Endothelial cell of umbilical vein (primary cell): Measurements from ENCODE around the gene FOXP1. TPM values are rescaled to one million over a fixed set of nuclear protein-coding genes. Genes with fewer than 3 reads are reported as not detected.

ENCODE experiments used
- BruUV-seq: library from RNA; stranded (reverse); fragments of 400-500 nt; replicated peaks from 2 replicates; lab custom pipeline; 2021; lab: Mats Ljungman, UMichigan
- CTCF ChIA-PET: fragments of 300-600, 350-600 bp; sonication (Branson Sonifier 250); formaldehyde crosslinking; loops from one replicate; lab custom pipeline; 2021; ENCODE audit warnings: antibody characterized with exemption, inconsistent platforms; lab: Charles Lee
- POLR2A ChIA-PET: fragments of 300-600, 350-600 bp; sonication (Branson Sonifier 250); formaldehyde crosslinking; loops from one replicate; lab custom pipeline; 2021; ENCODE audit warnings: antibody characterized with exemption, inconsistent platforms; lab: Charles Lee
- DNase-seq: peaks from one replicate; pipeline ENCODE4 v3.0.0-alpha.2; 2011; ENCODE audit warnings: low read depth, low spot score
- FAIRE-seq: peaks from 2 replicates; lab custom pipeline; 2011; peaks lifted over from hg19 to GRCh38; lab: Jason Lieb, UNC
- H2AFZ ChIP-seq: 2 replicates; pipeline ENCODE4 v1.6.0; 2012; ENCODE audit warnings: low read depth, low read length, control low read depth, inconsistent platforms
- H3K27ac ChIP-seq: 2 replicates; pipeline ENCODE4 v1.5.1; 2011; ENCODE audit warnings: low read depth, mild to moderate bottlenecking, control low read depth, low read length, moderate library complexity; ENCODE audit not compliant: insufficient read depth
- H3K27me3 ChIP-seq, 2 experiments: 2 replicates each; pipeline versions ENCODE4 v1.6.0 to v1.6.1; 2011; ENCODE audit warnings: low read length in 2 of 2, mixed read lengths in 1 of 2; ENCODE audit not compliant: control insufficient read depth in 2 of 2, insufficient read depth in 2 of 2
- H3K36me3 ChIP-seq, 2 experiments: 2 replicates in 1 of 2; 3 replicates in 1 of 2; pipeline ENCODE4 v1.5.1; 2011; ENCODE audit warnings: low read length in 2 of 2, mild to moderate bottlenecking in 1 of 2, moderate library complexity in 1 of 2; ENCODE audit not compliant: control insufficient read depth in 2 of 2, insufficient read depth in 2 of 2; ENCODE audit errors: extremely low read depth in 1 of 2
- H3K4me1 ChIP-seq: 3 replicates; pipeline ENCODE4 v1.5.1; 2011; ENCODE audit warnings: mild to moderate bottlenecking, low read length; ENCODE audit not compliant: control insufficient read depth, insufficient read depth; ENCODE audit errors: extremely low read depth
- H3K4me2 ChIP-seq: 2 replicates; pipeline ENCODE4 v1.6.1; 2011; ENCODE audit warnings: low read length, control low read depth, mixed read lengths; ENCODE audit not compliant: insufficient read depth
- H3K4me3 ChIP-seq, 3 experiments: fragments of 200-600 bp in 1 of 3; sonication (generic), shearing (Covaris generic) in 1 of 3; replicated peaks in 1 of 3; 2 replicates each; pipeline ENCODE4 v1.5.1; 2011 to 2016; ENCODE audit warnings: control low read depth in 3 of 3, low read length in 3 of 3, mild to moderate bottlenecking in 2 of 3, inconsistent platforms in 1 of 3, low read depth in 1 of 3, moderate library complexity in 1 of 3; ENCODE audit not compliant: insufficient read depth in 1 of 3
- H3K79me2 ChIP-seq: 2 replicates; pipeline ENCODE4 v1.6.0; 2012; ENCODE audit warnings: low read length, inconsistent platforms; ENCODE audit not compliant: control insufficient read depth, insufficient read depth
- H3K9ac ChIP-seq: replicated peaks from 2 replicates; pipeline ENCODE3; 2011; ENCODE audit warnings: low read length, control low read depth; ENCODE audit not compliant: insufficient read depth; ENCODE audit errors: extremely low read depth
- H3K9me1 ChIP-seq: replicated peaks from 3 replicates; pipeline ENCODE4 v1.6.0; 2011; ENCODE audit warnings: mild to moderate bottlenecking, low read length; ENCODE audit not compliant: control insufficient read depth, insufficient read depth; ENCODE audit errors: extremely low read depth
- H3K9me3 ChIP-seq: replicated peaks from 2 replicates; pipeline ENCODE4 v1.5.1; 2012; ENCODE audit warnings: low read length, inconsistent platforms; ENCODE audit not compliant: control insufficient read depth, insufficient read depth
- H4K20me1 ChIP-seq: replicated peaks from 2 replicates; pipeline ENCODE3; 2011; ENCODE audit warnings: mild to moderate bottlenecking, low read length; ENCODE audit not compliant: control insufficient read depth, insufficient read depth; ENCODE audit errors: extremely low read depth
- CTCF ChIP-seq, 2 donors: IDR thresholded peaks; 1 replicate in 1 of 2; 2 replicates in 1 of 2; pipeline ENCODE4 v1.5.1; 2011; ENCODE audit warnings: low read length in 2 of 2, mild to moderate bottlenecking in 2 of 2, moderate library complexity in 2 of 2, control low read depth in 1 of 2, inconsistent platforms in 1 of 2, low read depth in 1 of 2; ENCODE audit not compliant: insufficient read depth in 1 of 2; ENCODE audit errors: extremely low read depth in 1 of 2
- EZH2 ChIP-seq: IDR thresholded peaks from 2 replicates; pipeline ENCODE4 v1.6.1; 2012; ENCODE audit warnings: borderline replicate concordance, low read depth, mild to moderate bottlenecking, moderate library complexity, low read length, inconsistent platforms; ENCODE audit not compliant: severe bottlenecking
- FOS ChIP-seq: IDR thresholded peaks from 2 replicates; pipeline ENCODE4 v1.6.1; 2011; ENCODE audit warnings: mild to moderate bottlenecking, low read length, moderate library complexity, borderline replicate concordance; ENCODE audit not compliant: insufficient read depth
- GATA2 ChIP-seq: IDR thresholded peaks from 2 replicates; pipeline ENCODE4 v1.7.0; 2011; ENCODE audit warnings: low read depth, mild to moderate bottlenecking, moderate library complexity, mixed read lengths, low read length; ENCODE audit not compliant: insufficient read length, insufficient read depth
- JUN ChIP-seq: IDR thresholded peaks from 2 replicates; pipeline ENCODE4 v1.6.1; 2011; ENCODE audit warnings: borderline replicate concordance, low read depth; ENCODE audit not compliant: insufficient read length, insufficient read depth
- MAX ChIP-seq: IDR thresholded peaks from 2 replicates; pipeline ENCODE4 v1.6.1; 2011; ENCODE audit not compliant: insufficient read depth, insufficient read length
- MYC ChIP-seq: IDR thresholded peaks from one replicate; pipeline ENCODE4 v1.6.1; 2011; ENCODE audit warnings: mild to moderate bottlenecking, low read depth, low read length
- POLR2A ChIP-seq: IDR thresholded peaks from 2 replicates; pipeline ENCODE4 v1.6.1; 2012; ENCODE audit warnings: low read depth, mild to moderate bottlenecking, control low read depth, low read length
- POLR2AphosphoS5 ChIP-seq: IDR thresholded peaks from 2 replicates; pipeline ENCODE4 v1.6.1; 2012; ENCODE audit warnings: low read depth, mild to moderate bottlenecking, control low read depth, low read length, moderate library complexity; ENCODE audit not compliant: insufficient read depth
- dilution Hi-C: fragments of 300-500 bp; cut with MboI; formaldehyde crosslinking; loops from one replicate; pipeline ENCODE4 v1.15.0; 2019; ENCODE audit warnings: low sequenced_read_pairs; ENCODE audit not compliant: extremely low pct_ligation_motif_present
- intact Hi-C: fragments of 100-400 bp; cut with micrococcal nuclease; formaldehyde crosslinking; loops from one replicate; pipeline ENCODE4 v1.10.0; 2022
- polyA plus RNA-seq, 4 experiments: library from polyadenylated mRNA; depleted of rRNA in 3 of 4; stranded (reverse) in 3 of 4; unstranded in 1 of 4; fragments of >200 nt; gene quantifications; 2 replicates each; pipeline versions ENCODE4 v1.2.1 to v1.2.3, GENCODE V29; 2011 to 2012; ENCODE audit warnings: missing spikeins in 1 of 4
- total RNA-seq: library from RNA; stranded (reverse); gene quantifications from 2 replicates; pipeline ENCODE4 v1.2.3, GENCODE V29; 2021

FOXP1 gene
- total and polyA plus RNA-seq, 2 donors (not counting 3 experiments of a cell fraction or from before 2014, with no cell fraction given), result 41.0 to 107 TPM

- TF ChIP-seq POLR2AphosphoS5 (no peak), MAX (no peak), JUN (no peak), FOS (no peak), EZH2 (no peak), POLR2A (no peak), CTCF (IDR thresholded peaks at IDR 0.05; ENCODE audit: extremely low read depth in 1 of 2, insufficient read depth in 1 of 2, low read depth in 1 of 2, low read length in 2 of 2) (no peak), MYC (no peak), GATA2 (no peak)
- ChIA-PET CTCF (no interaction called here), POLR2A (no interaction called here)
- H3K4me3 ChIP-seq, result no peak overlapping the region
- H4K20me1 ChIP-seq, result no peaks in the 10 kb centered on the region
- H3K27me3 ChIP-seq, result no peaks in the 10 kb centered on the region
- intact Hi-C loops, result no loop called here
- no peaks in the 10 kb centered on the region for H3K79me2 ChIP-seq
- H3K9me1 ChIP-seq, result no peaks in the 10 kb centered on the region
- DNase-seq (no peak), FAIRE-seq (no peak)
- dilution Hi-C loops, result no loop called here
- no peaks in the 10 kb centered on the region for H3K4me1 ChIP-seq
- no TSS peak for BruUV-seq
- no peak overlapping the region for H3K4me2 ChIP-seq
- no peak overlapping the region for H3K27ac ChIP-seq
- H3K9me3 ChIP-seq, result no peaks in the 10 kb centered on the region
- no peak overlapping the region for H3K9ac ChIP-seq
- H2AFZ ChIP-seq, result no peak overlapping the region
- H3K36me3 ChIP-seq, result no peaks in the 10 kb centered on the region
These were observed 306.2 kb downstream of the FOXP1 start for GRCh38 chr3:71277341-71277740.
